ENCODE results near the gene GRK3.

GRCh38 chr22:25637032-25637431 lies 72.6 kb downstream of the GRK3 start:
- TF ChIP-seq CTCF (IDR thresholded peaks at IDR 0.05; ENCODE audit: insufficient read depth, low read length), result no peak
- TF ChIP-seq POLR2AphosphoS5 (IDR thresholded peaks at IDR 0.05; ENCODE audit: low read depth), result no peak
- TF ChIP-seq REST (IDR thresholded peaks at IDR 0.05; ENCODE audit: insufficient replicate concordance, low read depth), result no peak
- TF ChIP-seq SPI1 (IDR thresholded peaks at IDR 0.05; ENCODE audit: borderline replicate concordance, low read depth), result no peak
